ENCODE data around the gene DAZAP1.

DNA sequence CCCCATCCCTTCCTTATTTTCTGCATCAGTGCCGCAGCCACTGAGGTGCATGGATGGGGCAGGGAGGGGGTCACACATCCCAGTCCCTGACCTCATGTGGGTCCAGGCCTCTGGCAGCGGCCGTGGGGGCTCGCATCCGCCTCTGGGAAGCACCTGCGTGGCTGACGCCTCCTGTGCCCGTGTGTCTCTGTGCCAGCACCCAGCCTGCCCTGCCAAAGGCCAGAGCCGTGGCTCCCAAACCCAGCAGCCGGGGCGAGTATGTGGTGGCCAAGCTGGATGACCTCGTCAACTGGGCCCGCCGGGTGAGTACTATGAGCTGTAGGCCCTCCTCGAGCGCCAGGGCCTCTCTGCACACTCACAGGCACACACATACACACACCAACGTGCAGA, 18.8 kb upstream of the DAZAP1 start:
- TF ChIP-seq, protein P1, sequence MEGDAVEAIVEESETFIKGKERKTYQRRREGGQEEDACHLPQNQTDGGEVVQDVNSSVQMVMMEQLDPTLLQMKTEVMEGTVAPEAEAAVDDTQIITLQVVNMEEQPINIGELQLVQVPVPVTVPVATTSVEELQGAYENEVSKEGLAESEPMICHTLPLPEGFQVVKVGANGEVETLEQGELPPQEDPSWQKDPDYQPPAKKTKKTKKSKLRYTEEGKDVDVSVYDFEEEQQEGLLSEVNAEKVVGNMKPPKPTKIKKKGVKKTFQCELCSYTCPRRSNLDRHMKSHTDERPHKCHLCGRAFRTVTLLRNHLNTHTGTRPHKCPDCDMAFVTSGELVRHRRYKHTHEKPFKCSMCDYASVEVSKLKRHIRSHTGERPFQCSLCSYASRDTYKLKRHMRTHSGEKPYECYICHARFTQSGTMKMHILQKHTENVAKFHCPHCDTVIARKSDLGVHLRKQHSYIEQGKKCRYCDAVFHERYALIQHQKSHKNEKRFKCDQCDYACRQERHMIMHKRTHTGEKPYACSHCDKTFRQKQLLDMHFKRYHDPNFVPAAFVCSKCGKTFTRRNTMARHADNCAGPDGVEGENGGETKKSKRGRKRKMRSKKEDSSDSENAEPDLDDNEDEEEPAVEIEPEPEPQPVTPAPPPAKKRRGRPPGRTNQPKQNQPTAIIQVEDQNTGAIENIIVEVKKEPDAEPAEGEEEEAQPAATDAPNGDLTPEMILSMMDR (IDR thresholded peaks at IDR 0.05): no peak
- no peak for TF ChIP-seq EZH2 (IDR thresholded peaks at IDR 0.05)
